ENCODE measurements around the gene DOHH. TPM values are rescaled to one million over a fixed set of nuclear protein-coding genes. Genes with fewer than 3 reads are reported as not detected.
A peak's percentile ranks its signal among the peaks of the same experiment; 100 is the strongest.
"Not testable (repeated sequence)": the region's sequence is repeated elsewhere in the genome, so short reads cannot be mapped to it uniquely, and the experiment has no call there.

DOHH gene
- polyA plus RNA-seq, 3 donors: 9.6 to 13.0 (median 11.5) TPM

- DNase-seq: no peak
Observed at GRCh38 chr19:3463714-3464586, 36.5 kb downstream of the DOHH start.

GRCh38 chr19:3462991-3463713 is 37.3 kb downstream of the DOHH start:
- DNase-seq: no peak

GRCh38 chr19:3459965-3460582 is 40.4 kb downstream of the DOHH start:
- no peak for DNase-seq

DNA sequence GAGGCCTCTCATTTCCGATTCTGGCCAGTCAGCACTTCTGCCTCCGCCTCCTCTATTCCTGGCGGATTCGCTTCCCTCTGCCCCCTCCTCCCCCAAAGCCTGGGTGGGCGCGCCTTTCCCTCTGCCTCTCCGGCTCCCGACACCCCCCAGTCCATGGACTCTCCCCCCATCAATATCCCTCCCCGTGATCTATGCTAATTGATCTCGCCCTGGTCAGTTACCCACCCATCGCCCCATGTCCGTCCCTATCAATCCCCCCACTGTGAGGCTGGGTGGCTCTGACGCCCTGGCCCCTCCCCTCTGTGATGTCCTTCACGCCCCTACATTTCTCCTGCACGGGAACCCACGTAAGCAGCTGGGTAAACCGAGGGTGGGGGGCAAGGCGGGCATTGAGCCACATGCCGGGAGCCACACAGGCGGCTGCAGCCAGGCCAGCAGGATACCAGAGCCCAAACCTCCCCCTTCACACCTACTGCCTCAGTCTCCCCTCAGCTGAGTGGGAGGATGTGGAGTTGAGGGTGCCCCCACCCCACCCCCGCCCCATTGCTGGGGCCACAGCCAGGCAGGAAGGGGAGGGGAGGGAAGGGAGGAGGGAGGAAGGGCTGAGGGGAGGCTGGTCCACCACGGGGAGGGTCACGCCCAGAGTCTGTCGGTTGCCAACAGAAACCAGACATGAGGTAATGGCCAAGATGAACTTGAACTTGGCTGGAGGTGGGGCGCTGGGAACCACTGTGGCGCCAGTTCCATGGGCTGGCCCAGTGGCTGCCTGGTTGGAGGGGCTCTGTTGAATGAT is 41.2 kb downstream of the DOHH start:
- peak; percentile 89 for DNase-seq

- no peak for DNase-seq
Observed at GRCh38 chr19:3458229-3459088, 42.0 kb downstream of the DOHH start.

- DNase-seq: no peak
Observed at GRCh38 chr19:3457528-3458228, 42.8 kb downstream of the DOHH start.

GRCh38 chr19:3456925-3457527 is 43.4 kb downstream of the DOHH start:
- no peak for DNase-seq

DNA sequence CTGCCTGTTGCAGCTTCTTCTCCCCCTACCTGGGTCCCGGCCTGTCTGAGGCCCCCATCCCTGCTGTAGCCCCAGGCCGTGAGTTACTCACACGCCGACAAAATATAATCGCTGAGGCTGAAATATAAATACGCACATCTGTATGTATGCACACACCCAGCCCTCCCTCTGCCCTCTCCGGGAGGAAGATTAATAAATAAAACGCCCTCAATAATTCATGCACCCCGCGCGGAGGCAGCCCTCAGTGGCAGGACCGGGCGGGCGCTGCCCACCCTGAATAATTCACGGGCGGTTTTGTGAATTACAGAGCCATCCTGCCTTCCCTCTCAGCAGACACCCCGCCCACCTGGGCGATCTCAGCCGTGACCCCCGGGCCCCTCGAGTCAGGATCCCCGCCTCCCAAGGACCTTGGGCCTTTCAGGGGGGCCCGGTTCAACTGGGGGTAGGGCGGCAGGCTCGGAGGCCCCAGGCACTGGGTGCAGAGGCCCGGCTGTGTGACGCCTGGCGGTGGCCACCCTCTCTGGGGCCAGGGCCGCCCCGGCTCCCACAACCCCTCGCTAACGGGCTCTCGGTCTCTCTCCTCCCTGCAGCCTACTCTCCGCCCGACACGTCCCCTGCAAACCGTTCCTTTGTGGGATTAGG is 44.4 kb downstream of the DOHH start:
- no peak for DNase-seq

- DNase-seq: no peak
Observed at GRCh38 chr19:3455393-3455955, 45.0 kb downstream of the DOHH start.

DNA sequence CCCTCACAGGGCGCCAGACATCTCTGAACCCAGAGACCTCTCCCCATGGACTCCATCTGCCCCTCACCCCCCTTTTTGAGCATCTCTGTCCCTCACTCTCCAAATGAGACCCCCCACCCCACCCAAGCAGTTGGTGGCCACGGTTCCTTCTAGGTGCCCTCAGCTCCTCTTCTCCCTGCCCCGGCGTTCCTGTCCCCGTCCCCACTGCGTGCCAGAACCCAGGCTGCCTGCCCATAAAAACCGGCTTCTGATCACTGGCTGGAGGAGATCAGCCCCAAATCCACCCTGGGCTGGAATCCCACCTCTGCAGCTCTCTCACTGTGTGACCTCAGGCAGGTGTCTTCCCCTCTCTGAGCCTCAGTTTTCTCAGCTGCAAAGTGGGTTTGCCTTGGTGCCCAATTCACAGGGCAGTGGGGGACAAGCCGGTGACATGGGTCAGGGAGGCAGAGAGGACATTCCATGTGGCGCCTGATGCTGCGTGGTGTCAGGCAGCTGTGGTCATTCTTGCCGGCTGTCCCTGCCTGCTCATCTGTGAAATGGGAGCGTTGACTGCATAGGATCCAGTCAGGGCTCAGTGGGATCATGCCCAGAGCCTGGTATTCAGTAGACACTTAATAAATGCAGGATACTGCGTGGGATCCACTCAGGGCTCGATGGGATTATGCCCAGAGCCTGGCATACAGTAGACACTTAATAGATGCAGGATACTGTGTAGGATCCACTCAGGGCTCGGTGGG is 45.6 kb downstream of the DOHH start:
- no peak for DNase-seq

DNA sequence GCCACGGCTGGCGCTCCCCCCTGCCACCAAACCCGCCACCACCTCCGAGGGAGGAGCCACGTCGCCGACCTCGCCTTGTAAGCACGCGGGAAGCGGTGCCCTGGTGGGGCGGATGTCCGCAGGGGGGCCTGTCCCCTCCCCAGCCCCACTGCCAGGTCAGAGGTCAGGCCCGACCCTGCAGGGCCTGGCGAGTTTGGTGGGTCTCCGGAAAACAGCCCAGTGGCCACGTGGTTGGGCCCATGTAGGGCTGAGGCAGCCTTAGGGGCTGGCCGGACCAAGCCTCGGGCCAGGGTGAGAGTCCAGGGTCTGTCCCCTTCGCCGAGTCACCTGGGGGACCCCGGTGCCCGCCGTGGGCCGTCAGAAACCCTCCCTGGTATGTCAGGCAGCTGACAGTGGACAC is 46.6 kb downstream of the DOHH start:
- DNase-seq: no peak

- not testable (repeated sequence) for DNase-seq
Observed at GRCh38 chr19:3452942-3453214, 47.6 kb downstream of the DOHH start.

DNA sequence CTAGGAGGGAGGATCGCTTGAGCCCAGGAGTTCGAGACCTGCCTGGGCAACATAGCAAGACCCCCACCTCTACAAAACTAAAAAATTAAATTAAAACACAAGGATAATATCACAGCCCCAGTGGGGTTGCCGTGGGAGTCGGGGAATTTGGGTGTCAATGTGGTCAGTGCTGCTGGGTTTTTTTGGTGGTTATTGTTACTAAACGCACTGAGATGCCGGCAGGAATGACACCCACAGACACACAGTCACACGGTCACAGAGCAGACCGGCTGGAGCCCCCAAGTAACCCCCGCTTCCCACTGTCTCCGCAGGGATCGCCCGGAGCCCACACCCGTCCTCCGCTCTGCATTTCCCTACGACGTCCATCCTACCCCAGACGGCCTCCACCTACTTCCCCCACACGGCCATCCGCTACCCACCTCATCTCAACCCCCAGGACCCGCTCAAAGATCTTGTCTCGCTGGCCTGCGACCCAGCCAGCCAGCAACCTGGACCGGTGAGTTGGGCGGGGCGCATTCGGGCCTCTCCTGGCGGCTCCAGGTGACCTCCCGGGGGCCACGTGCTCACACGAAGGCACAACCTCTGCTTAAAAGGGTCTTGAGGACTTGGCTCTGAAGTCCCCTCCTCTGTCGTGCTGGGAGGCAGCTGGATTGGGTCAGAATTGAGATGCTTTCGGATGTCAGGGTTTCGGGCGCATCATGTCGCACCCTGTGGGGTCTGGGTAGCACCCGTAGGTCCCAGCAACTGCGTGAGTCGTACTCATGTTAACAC is 48.1 kb downstream of the DOHH start:
- no peak for DNase-seq

GRCh38 chr19:3451451-3451866 is 49.0 kb downstream of the DOHH start:
- DNase-seq: no peak

- peak; percentile 64 for DNase-seq
Observed at GRCh38 chr19:3450796-3451411, 49.6 kb downstream of the DOHH start.

GRCh38 chr19:3448616-3449334 is 51.7 kb downstream of the DOHH start:
- DNase-seq: no peak

Measured in renal pelvis (tissue), 4 donors.